Measurements from ENCODE around the gene TET3.

DNA sequence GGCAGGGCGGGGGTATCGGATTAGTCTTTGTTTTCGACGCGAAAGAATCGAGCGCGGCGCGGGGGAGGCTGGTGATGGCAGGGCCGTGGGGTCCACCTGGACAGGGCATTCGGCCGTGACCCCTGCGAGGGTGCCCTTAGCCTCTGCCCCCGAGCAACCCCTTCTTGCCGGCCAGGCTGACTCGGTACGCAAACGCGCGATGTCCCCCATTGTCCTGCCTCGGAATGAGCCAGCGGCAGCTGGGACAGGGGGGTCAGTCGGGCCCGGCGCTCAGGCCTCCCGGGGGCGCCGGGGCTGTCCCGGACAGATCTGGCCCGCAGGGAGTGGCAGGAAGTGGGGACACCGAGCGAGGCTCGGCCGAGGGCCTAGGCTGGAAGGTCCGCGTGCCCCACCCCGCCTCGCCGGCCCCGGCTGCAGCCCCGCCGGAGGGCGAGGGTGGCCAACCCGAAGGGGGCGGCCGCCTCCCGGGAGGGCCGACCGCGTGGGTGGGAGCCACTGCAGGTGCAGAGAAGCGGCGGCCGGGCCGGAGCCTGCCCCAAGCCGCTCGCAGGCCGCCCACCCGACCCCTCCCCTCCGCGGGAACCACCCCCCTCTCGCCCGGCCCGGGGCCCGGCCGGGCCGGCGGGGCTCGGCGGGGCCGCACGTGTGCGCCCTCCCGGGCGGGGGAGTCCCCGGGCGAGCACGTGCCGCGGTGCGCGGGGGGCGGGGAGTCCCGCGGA, at the start of gene TET3:
- TF ChIP-seq, protein P1, sequence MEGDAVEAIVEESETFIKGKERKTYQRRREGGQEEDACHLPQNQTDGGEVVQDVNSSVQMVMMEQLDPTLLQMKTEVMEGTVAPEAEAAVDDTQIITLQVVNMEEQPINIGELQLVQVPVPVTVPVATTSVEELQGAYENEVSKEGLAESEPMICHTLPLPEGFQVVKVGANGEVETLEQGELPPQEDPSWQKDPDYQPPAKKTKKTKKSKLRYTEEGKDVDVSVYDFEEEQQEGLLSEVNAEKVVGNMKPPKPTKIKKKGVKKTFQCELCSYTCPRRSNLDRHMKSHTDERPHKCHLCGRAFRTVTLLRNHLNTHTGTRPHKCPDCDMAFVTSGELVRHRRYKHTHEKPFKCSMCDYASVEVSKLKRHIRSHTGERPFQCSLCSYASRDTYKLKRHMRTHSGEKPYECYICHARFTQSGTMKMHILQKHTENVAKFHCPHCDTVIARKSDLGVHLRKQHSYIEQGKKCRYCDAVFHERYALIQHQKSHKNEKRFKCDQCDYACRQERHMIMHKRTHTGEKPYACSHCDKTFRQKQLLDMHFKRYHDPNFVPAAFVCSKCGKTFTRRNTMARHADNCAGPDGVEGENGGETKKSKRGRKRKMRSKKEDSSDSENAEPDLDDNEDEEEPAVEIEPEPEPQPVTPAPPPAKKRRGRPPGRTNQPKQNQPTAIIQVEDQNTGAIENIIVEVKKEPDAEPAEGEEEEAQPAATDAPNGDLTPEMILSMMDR (IDR thresholded peaks at IDR 0.05) = no peak
- no peak for TF ChIP-seq POLR2A (IDR thresholded peaks at IDR 0.05)
